GM23338 (cell line): ENCODE data around the gene SMARCC1.

Experiments
- EZH2 ChIP-seq: fragments of 200-600 bp; sonication (generic); IDR thresholded peaks from one replicate; pipeline ENCODE4 v1.8.0; 2017; ENCODE audit warnings: antibody characterized with exemption, mild to moderate bottlenecking, low read depth; ENCODE audit not compliant: unreplicated experiment
- POLR2AphosphoS5 ChIP-seq: IDR thresholded peaks from 2 replicates; pipeline ENCODE4 v1.6.1; 2016; ENCODE audit warnings: antibody characterized with exemption, low read depth
- TF ChIP-seq, protein P1 (sequence below), 2 experiments: fragments of 200-600 bp in 1 of 2; sonication (generic) in 1 of 2; conservative IDR thresholded peaks; 2 replicates each; pipeline versions ENCODE4 v1.5.1 to v1.6.1; 2016 to 2017; ENCODE audit warnings: antibody characterized with exemption in 2 of 2, low read depth in 2 of 2, mild to moderate bottlenecking in 2 of 2, moderate library complexity in 1 of 2

DNA sequence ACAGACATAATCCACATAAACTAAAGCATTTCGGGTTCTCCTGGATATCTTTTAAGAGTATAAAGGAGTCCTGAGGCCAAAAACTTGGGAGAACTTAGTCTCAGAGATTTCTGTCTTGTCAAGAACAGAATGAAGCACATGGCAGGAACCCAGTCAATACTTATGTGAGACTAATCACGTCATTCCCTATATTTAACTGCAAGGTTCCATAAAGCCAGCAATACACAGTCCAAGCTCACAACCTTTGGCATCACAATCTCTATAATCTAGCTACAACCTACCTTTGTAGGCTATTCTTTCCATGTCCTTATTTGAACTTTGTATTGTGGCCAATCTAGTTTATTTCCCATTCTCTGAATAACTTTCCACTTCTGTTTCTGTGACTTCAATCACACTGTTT lies 134.1 kb downstream of the SMARCC1 start:
- TF ChIP-seq POLR2AphosphoS5 = no peak
- TF ChIP-seq, protein P1, sequence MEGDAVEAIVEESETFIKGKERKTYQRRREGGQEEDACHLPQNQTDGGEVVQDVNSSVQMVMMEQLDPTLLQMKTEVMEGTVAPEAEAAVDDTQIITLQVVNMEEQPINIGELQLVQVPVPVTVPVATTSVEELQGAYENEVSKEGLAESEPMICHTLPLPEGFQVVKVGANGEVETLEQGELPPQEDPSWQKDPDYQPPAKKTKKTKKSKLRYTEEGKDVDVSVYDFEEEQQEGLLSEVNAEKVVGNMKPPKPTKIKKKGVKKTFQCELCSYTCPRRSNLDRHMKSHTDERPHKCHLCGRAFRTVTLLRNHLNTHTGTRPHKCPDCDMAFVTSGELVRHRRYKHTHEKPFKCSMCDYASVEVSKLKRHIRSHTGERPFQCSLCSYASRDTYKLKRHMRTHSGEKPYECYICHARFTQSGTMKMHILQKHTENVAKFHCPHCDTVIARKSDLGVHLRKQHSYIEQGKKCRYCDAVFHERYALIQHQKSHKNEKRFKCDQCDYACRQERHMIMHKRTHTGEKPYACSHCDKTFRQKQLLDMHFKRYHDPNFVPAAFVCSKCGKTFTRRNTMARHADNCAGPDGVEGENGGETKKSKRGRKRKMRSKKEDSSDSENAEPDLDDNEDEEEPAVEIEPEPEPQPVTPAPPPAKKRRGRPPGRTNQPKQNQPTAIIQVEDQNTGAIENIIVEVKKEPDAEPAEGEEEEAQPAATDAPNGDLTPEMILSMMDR (conservative IDR thresholded peaks at IDR 0.05; ENCODE audit: low read depth in 2 of 2) = no peak
- TF ChIP-seq EZH2 = no peak
